Kidney (tissue), 14 donors: ENCODE measurements around the gene SOX12. TPM values are rescaled to one million over a fixed set of nuclear protein-coding genes. Genes with fewer than 3 reads are reported as not detected.
"Not testable (repeated sequence)": the region's sequence is repeated elsewhere in the genome, so short reads cannot be mapped to it uniquely, and the experiment has no call there.

ENCODE experiments used
- DNase-seq, 5 donors: peaks; one replicate each; pipeline ENCODE4 v3.0.0-alpha.2; 2013 to 2020
- FAIRE-seq: peaks from 2 replicates; lab custom pipeline; 2012; peaks lifted over from hg19 to GRCh38; lab: Jason Lieb, UNC
- H3K27ac ChIP-seq, 2 donors: one replicate each; pipeline ENCODE4 v1.7.0; 2013; ENCODE audit warnings: low read depth in 2 of 2, low read length in 2 of 2, inconsistent platforms in 1 of 2
- H3K27me3 ChIP-seq: one replicate; pipeline ENCODE4 v1.7.1; 2013; ENCODE audit warnings: low read length, inconsistent platforms; ENCODE audit not compliant: control insufficient read depth, insufficient read depth
- H3K36me3 ChIP-seq, 3 donors: one replicate each; pipeline versions ENCODE4 v1.7.0 to v1.7.1; 2013; ENCODE audit warnings: low read length in 3 of 3, control low read depth in 1 of 3, inconsistent platforms in 1 of 3; ENCODE audit not compliant: insufficient read depth in 3 of 3, control insufficient read depth in 2 of 3
- H3K4me1 ChIP-seq, 3 donors: one replicate each; pipeline versions ENCODE4 v1.7.0 to v1.7.1; 2013; ENCODE audit warnings: low read length in 3 of 3, inconsistent platforms in 1 of 3, low read depth in 1 of 3; ENCODE audit not compliant: control insufficient read depth in 2 of 3, insufficient read depth in 2 of 3
- H3K4me3 ChIP-seq, 3 donors: one replicate each; pipeline versions ENCODE4 v1.7.0 to v1.8.1; 2013; ENCODE audit warnings: low read length in 3 of 3, control low read depth in 1 of 3, inconsistent platforms in 1 of 3
- H3K9ac ChIP-seq, 3 donors: one replicate each; pipeline versions ENCODE4 v1.7.0 to v1.7.1; 2013; ENCODE audit warnings: low read length in 3 of 3, control low read depth in 1 of 3, inconsistent platforms in 1 of 3
- H3K9me3 ChIP-seq, 3 donors: one replicate each; pipeline versions ENCODE4 v1.7.0 to v1.7.1; 2013; ENCODE audit warnings: low read length in 3 of 3, control low read depth in 1 of 3, inconsistent platforms in 1 of 3; ENCODE audit not compliant: control insufficient read depth in 2 of 3, insufficient read depth in 1 of 3
- intact Hi-C: fragments of 100-400 bp; cut with DNase I; formaldehyde crosslinking; loops from one replicate; pipeline ENCODE4 v1.11.1; 2022
- polyA plus RNA-seq: library from polyadenylated mRNA; stranded (reverse); fragments of 350-450 nt; fragmentation: Illumina TruSeq; extraction: RNeasy Lipid Tissue Mini Kit (QIAGEN cat#74804); gene quantifications from one replicate; pipeline ENCODE4 v1.2.3, GENCODE V29; 2014; ENCODE audit warnings: low read depth, low replicate concordance; ENCODE audit not compliant: insufficient read depth
- total RNA-seq: library from RNA; stranded (reverse); fragmentation: NEBNext Ultra II Directional; extraction: Animal tissue kit (Norgen Biotek cat#: 25700); gene quantifications from one replicate; pipeline ENCODE4 v1.2.1, GENCODE V29; 2021
- TF ChIP-seq, protein P1 (sequence below): IDR thresholded peaks from 3 replicates; pipeline ENCODE4 v1.5.1; 2012; ENCODE audit warnings: mild to moderate bottlenecking, moderate library complexity, borderline replicate concordance; ENCODE audit not compliant: insufficient read depth; ENCODE audit errors: extremely low read depth
- donor health status: control.
- donor health status: control.
- donor health status: control.
- donor health status: control.
- donor health status: control.
- donor health status: DM: yes; HTN: yes; CAD: no.
- donor health status: Normal renal cell carcinoma (clear cell type).

SOX12 gene
- total and polyA plus RNA-seq, 2 donors from 2014 or later, result 11.3 to 12.7 TPM

DNA sequence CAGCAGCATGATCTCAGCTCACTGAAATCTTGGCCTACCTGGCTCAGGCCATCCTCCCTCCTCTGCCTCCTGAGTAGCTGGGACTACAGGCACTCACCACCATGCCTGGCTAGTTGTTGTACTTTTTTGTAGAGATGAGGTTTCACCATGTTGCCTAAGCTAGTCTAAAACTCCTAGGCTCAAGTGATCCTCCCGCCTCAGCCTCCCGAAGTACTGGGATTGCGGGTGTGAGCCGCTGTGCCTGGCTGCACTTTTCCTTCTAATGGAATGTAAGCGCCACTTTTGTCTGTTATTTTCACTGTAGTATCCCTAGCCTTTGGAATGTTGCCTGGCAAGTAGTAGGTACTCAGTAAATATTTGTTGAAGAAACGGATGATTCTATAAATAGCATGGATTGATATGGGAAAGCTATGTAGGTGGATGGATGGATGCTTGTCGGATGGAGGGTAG, 44.8 kb downstream of the SOX12 start:
- intact Hi-C loops, result no loop called here
- H3K9me3 ChIP-seq, result no peaks in the 10 kb centered on the region
- H3K27ac ChIP-seq, result no peak overlapping the region
- no peaks in the 10 kb centered on the region for H3K27me3 ChIP-seq
- H3K36me3 ChIP-seq, result no peaks in the 10 kb centered on the region
- peaks cover 0 to 16% (median 7%) of the 10 kb centered on the region in 3 donors for H3K4me1 ChIP-seq
- TF ChIP-seq, protein P1, sequence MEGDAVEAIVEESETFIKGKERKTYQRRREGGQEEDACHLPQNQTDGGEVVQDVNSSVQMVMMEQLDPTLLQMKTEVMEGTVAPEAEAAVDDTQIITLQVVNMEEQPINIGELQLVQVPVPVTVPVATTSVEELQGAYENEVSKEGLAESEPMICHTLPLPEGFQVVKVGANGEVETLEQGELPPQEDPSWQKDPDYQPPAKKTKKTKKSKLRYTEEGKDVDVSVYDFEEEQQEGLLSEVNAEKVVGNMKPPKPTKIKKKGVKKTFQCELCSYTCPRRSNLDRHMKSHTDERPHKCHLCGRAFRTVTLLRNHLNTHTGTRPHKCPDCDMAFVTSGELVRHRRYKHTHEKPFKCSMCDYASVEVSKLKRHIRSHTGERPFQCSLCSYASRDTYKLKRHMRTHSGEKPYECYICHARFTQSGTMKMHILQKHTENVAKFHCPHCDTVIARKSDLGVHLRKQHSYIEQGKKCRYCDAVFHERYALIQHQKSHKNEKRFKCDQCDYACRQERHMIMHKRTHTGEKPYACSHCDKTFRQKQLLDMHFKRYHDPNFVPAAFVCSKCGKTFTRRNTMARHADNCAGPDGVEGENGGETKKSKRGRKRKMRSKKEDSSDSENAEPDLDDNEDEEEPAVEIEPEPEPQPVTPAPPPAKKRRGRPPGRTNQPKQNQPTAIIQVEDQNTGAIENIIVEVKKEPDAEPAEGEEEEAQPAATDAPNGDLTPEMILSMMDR, result no peak
- FAIRE-seq (no peak), DNase-seq (peak in 1 of 5 donors; percentile 21)
- H3K9ac ChIP-seq, result no peak overlapping the region
- H3K4me3 ChIP-seq, result no peak overlapping the region

DNA sequence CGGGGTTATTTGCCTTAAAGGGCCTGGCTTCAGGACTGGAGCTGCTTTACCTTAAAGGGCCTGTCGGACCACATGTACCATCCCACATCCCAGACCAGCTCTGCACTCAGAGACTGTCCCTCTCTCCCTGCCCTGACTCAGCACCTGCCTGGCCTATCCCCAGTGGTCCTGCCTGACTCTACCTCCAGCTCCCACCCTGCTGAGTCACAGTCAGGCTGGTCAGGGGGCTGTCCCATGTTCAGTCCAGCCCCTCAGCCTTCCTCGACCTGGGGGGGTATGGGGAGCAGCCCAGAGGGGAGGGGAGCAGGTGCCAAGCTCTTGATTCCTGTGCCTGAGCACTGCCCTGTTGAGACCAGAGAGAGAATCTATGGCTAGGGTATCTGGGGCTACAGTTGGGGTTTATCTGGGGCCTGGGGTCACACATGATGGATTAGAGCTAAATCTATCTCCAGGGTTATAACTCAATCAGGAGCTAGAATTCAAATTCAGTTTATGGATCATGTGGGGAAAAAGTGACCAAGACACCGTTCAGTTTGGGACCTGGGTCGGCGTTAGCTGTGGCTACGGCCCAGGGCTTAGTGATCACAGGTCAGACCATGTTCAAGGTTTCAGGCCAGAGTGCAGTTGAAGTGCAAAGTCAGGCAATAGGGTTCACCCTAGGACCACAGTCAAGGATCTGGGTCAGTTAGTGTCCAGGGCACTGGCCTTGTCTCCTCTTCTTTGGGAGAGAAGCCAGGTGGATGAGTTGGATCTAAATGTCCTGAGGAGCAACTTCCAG, 45.8 kb downstream of the SOX12 start:
- H3K4me1 ChIP-seq, result peaks cover 0 to 16% (median 7%) of the 10 kb centered on the region in 3 donors
- H3K9ac ChIP-seq, result no peak overlapping the region
- no peak overlapping the region for H3K4me3 ChIP-seq
- no peaks in the 10 kb centered on the region for H3K9me3 ChIP-seq
- DNase-seq (no peak), FAIRE-seq (no peak)
- intact Hi-C loops, result no loop called here
- H3K27me3 ChIP-seq, result no peaks in the 10 kb centered on the region
- TF ChIP-seq, protein P1, result no peak
- no peaks in the 10 kb centered on the region for H3K36me3 ChIP-seq
- H3K27ac ChIP-seq, result peak overlapping the region; percentile 56 to 70

DNA sequence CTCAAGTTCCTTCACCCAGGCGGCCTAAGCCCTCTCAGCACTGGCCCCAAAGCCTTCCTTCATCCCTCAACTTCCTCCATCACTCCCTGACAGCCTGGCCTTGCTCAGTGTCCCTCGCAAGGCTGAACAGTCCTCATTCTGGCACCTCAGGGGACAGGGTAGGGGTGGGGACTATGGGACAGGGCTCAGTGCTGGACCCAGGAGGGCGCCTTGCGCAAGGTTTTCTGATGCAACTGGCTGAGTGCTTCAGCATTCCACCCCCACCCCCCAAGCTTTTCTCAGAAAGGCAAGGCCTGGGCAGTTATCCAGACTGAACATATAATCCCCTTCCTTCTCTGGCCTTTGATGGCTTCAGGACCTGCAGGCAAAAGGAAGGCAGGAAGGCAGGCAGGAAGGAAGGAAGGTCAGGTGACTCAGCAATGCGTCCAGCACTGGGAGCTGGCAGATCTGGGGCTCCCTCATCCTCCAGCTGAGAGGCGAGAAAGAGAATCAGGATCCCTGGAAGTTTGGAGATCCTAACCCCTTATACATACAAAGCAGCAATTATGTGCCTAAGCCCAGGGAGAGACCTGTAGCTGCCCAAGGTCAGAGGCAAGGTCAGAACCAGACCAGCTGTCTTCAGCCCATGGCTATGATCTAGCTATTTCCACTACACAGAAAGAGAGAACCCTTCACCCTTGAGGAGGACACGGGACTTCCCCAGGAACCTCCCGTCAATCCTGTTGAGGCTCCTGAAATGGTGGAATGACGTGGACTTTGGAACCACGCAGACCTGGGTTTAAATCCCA, 46.6 kb downstream of the SOX12 start:
- no peak overlapping the region for H3K9ac ChIP-seq
- peak in 2 of 5 donors; percentile 61 to 87 for DNase-seq

DNA sequence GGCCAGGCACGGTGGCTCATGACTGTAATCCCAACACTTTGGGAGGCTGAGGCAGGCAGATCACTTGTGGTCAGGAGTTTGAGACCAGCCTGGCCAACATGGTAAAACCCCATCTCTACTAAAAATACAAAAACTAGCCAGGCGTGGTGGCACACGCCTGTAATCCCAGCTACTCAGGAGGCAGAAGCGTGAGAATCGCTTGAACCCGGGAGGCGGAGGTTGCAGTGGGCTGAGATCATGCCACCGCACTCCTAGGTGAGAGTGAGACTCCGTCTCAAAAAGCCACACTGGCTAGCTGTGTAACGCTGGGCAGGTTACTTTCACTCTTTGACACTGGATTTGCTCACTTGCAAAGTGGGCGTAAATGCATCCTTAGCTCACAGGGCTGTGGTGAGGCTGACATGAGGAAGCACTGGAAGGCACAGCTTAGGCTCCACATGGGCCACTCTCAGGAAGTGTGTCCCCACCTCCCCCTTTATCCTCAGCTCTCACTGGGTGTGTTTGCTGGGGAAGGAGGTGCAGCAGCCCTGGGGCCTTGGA, 47.3 kb downstream of the SOX12 start:
- intact Hi-C loops, FAIRE-seq, H3K9me3 ChIP-seq, H3K36me3 ChIP-seq, H3K27me3 ChIP-seq, H3K4me3 ChIP-seq, H3K9ac ChIP-seq: not testable (repeated sequence)
- H3K27ac ChIP-seq, result peak overlapping the region; percentile 25 to 70
- DNase-seq, result peak in 1 of 5 donors; percentile 34
- H3K4me1 ChIP-seq, result peaks cover 0 to 16% (median 7%) of the 10 kb centered on the region in 3 donors

More for the DNA sequence above, 46.6 kb downstream of the SOX12 start:
- Histone ChIP-seq H3K4me3 (no peak overlapping the region), H3K27me3 (no peaks in the 10 kb centered on the region), H3K36me3 (no peaks in the 10 kb centered on the region), H3K9me3 (no peaks in the 10 kb centered on the region), H3K27ac (peak overlapping the region; percentile 56 to 70), H3K4me1 (peaks cover 0 to 16% (median 7%) of the 10 kb centered on the region in 3 donors)
- TF ChIP-seq, protein P1, result no peak
- intact Hi-C loops, result no loop called here
- no peak for FAIRE-seq
